ENCODE results near the gene ZDHHC7.
"Not testable (repeated sequence)": the region's sequence is repeated elsewhere in the genome, so short reads cannot be mapped to it uniquely, and the experiment has no call there.

Gene ZDHHC7

DNA sequence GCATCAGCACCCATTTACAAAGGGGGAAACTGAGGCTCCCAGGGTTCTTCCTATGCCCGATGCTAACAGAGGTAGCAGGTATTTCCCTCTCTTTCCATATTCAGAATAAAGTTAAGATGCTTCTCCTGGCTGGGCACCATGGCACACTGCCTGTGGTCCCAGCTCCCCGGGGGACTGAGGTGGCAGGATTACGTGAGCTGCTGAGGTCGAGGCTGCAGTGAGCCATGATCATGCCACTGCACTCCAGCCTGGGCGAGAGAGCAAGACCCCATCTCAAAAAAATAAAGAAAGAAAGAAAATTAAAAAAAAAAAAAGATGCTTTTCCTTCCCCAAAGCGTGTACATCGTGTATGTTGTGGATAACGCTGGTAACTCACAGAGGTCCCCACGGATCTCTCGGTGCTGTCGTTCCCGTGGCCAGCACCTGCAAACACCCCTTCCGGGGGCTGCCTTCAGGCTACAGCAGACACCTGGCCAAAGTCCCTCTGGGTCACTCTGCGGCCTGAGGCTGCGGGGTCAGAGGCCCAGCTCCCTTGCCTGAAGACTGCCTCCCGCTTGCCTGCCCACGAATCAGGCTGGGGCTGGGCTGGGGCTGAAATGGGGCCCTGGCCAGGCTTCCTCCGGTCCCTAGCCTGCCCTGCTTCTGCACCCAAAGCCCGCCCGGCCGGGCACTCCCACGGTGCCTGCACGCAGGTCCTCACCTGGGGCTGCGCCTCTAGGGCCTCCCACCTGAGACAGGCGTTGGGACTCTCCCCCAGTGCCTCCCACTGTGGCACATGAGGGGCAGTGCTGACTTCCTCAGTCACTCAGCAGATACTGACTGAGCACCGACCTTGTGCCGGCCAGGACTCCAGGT lies 63.1 kb downstream of the ZDHHC7 start:
- no peak for DNase-seq (ENCODE audit: low spot score)

GRCh38 chr16:84947022-84947421 lies 64.3 kb downstream of the ZDHHC7 start:
- no peak for DNase-seq (ENCODE audit: low spot score)
- in situ Hi-C loops (cut with MboI; ENCODE audit: low pct_unique_long_range_greater_than_20kb, low sequenced_read_pairs, unreplicated experiment), result no loop called here
- TF ChIP-seq, protein P1, sequence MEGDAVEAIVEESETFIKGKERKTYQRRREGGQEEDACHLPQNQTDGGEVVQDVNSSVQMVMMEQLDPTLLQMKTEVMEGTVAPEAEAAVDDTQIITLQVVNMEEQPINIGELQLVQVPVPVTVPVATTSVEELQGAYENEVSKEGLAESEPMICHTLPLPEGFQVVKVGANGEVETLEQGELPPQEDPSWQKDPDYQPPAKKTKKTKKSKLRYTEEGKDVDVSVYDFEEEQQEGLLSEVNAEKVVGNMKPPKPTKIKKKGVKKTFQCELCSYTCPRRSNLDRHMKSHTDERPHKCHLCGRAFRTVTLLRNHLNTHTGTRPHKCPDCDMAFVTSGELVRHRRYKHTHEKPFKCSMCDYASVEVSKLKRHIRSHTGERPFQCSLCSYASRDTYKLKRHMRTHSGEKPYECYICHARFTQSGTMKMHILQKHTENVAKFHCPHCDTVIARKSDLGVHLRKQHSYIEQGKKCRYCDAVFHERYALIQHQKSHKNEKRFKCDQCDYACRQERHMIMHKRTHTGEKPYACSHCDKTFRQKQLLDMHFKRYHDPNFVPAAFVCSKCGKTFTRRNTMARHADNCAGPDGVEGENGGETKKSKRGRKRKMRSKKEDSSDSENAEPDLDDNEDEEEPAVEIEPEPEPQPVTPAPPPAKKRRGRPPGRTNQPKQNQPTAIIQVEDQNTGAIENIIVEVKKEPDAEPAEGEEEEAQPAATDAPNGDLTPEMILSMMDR (IDR thresholded peaks at IDR 0.05; ENCODE audit: extremely low read depth, insufficient read depth, missing control alignments), result no peak

More for the DNA sequence above, 63.1 kb downstream of the ZDHHC7 start:
- in situ Hi-C loops (cut with MboI; ENCODE audit: low pct_unique_long_range_greater_than_20kb, low sequenced_read_pairs, unreplicated experiment), result no loop called here
- TF ChIP-seq, protein P1 (IDR thresholded peaks at IDR 0.05; ENCODE audit: extremely low read depth, insufficient read depth, missing control alignments), result no peak

- in situ Hi-C loops (cut with MboI; ENCODE audit: low pct_unique_long_range_greater_than_20kb, low sequenced_read_pairs, unreplicated experiment), result no loop called here
- DNase-seq (ENCODE audit: low spot score), result no peak
- TF ChIP-seq, protein P1 (IDR thresholded peaks at IDR 0.05; ENCODE audit: extremely low read depth, insufficient read depth, missing control alignments), result no peak
Measured at GRCh38 chr16:84943620-84944019, 67.7 kb downstream of the ZDHHC7 start.

GRCh38 chr16:84942786-84943185 lies 68.5 kb downstream of the ZDHHC7 start:
- TF ChIP-seq, protein P1 (IDR thresholded peaks at IDR 0.05; ENCODE audit: extremely low read depth, insufficient read depth, missing control alignments), result no peak
- in situ Hi-C loops (cut with MboI; ENCODE audit: low pct_unique_long_range_greater_than_20kb, low sequenced_read_pairs, unreplicated experiment), result no loop called here
- DNase-seq (ENCODE audit: low spot score), result no peak

- TF ChIP-seq, protein P1 (IDR thresholded peaks at IDR 0.05; ENCODE audit: extremely low read depth, insufficient read depth, missing control alignments), result no peak
- no peak for DNase-seq (ENCODE audit: low spot score)
- in situ Hi-C loops (cut with MboI; ENCODE audit: low pct_unique_long_range_greater_than_20kb, low sequenced_read_pairs, unreplicated experiment), result no loop called here
Measured at GRCh38 chr16:84941921-84942320, 69.4 kb downstream of the ZDHHC7 start.

DNA sequence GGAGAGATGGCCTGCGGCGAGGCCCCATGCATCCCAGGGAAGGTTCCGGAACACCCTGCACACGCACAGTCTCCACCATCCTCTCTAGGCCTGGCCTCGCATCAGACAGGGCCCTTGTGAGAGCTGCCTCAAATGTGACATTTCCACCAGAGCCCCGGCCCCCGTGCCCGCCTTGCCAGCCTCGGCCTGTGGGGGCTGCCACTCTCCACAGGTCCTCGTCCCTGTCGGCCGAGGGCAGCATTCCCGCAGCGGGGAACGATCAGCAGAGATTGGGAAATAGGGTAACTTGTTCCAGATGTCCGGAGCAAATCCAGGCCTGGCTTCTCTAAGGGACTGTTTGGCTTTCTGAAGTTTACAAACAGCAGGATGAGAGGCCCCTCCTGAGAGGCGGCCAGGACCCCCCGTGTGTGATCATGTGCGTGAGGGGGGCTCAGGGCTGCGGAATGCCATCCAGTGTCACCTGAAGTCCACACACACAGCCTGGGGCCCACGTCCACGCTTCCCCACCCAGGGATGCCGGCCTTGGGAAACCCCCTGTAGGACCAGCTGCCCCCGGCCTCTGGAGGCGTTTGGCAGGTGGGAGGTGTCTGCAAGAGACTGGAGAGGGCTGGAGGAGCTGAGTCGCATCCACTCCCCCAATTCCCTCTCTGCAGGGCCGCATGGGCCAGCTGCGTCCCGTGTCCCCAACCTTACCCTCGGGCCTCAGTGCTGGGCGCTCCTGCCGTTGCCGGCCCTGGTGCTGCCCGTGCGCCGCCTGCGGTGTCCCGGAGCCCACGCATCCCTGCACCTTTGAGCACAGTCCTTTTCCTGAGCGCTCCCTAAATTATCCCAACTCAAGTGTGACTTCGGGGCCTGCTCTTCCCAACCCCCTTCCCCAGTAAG lies 70.4 kb downstream of the ZDHHC7 start:
- TF ChIP-seq, protein P1 (IDR thresholded peaks at IDR 0.05; ENCODE audit: extremely low read depth, insufficient read depth, missing control alignments), result no peak
- no peak for DNase-seq (ENCODE audit: low spot score)
- in situ Hi-C loops (cut with MboI; ENCODE audit: low pct_unique_long_range_greater_than_20kb, low sequenced_read_pairs, unreplicated experiment), result no loop called here

DNA sequence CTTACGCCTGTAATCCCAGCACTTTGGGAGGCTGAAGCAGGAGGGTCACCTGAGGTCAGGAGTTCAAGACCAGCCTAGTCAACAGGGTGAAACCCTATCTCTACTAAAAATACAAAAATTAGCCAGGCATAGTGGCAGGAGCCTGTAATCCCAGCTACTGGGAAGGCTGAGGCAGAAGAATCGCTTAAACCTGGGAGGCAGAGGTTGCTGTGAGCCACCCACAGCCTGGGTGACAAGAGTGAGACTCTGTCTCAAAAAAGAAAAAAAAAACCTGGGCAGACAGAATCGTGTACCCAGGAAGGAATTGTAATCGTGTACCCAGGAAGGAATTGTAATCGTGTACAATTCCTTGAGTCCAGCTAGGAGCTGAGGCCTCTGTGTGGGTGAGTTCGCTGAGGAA lies 72.7 kb downstream of the ZDHHC7 start:
- in situ Hi-C loops (cut with MboI; ENCODE audit: low pct_unique_long_range_greater_than_20kb, low sequenced_read_pairs, unreplicated experiment); DNase-seq (ENCODE audit: low spot score): not testable (repeated sequence)

Data from GM13977 (cell line).